Heart left ventricle (tissue), 16 donors: ENCODE measurements around the gene ANKRD45. TPM values are rescaled to one million over a fixed set of nuclear protein-coding genes. Genes with fewer than 3 reads are reported as not detected.

Experiments
- ATAC-seq, 4 donors: fragments of 200-7000 bp; cut with Tn5 transposase; one replicate each; pipeline ENCODE4 v1.9.1; 2020 to 2022; ENCODE audit warnings: moderate library complexity in 4 of 4, mild to moderate bottlenecking in 3 of 4, moderate number of reproducible peaks in 1 of 4
- DNase-seq, 5 donors: peaks; one replicate each; pipeline ENCODE4 v3.0.0-alpha.2; 2020
- H3K27ac ChIP-seq, 12 donors: fragments of 200-600 bp; sonication (generic) in 4 of 12; one replicate each; pipeline versions ENCODE4 v1.5.0 to v1.8.0; 2016 to 2022; ENCODE audit warnings: mild to moderate bottlenecking in 2 of 12
- H3K27me3 ChIP-seq, 9 donors: fragments of 200-600 bp; sonication (generic) in 2 of 9; one replicate each; pipeline versions ENCODE4 v1.5.1 to v1.8.0; 2016 to 2022; ENCODE audit warnings: mild to moderate bottlenecking in 3 of 9
- H3K36me3 ChIP-seq, 9 donors: fragments of 200-600 bp; sonication (generic) in 2 of 9; one replicate each; pipeline versions ENCODE4 v1.5.0 to v1.8.0; 2018 to 2022; ENCODE audit warnings: mild to moderate bottlenecking in 2 of 9
- H3K4me1 ChIP-seq, 12 donors: fragments of 200-600 bp; sonication (generic) in 4 of 12; one replicate each; pipeline versions ENCODE4 v1.5.0 to v1.8.0; 2016 to 2022; ENCODE audit warnings: mild to moderate bottlenecking in 3 of 12
- H3K4me3 ChIP-seq, 12 donors: fragments of 200-600 bp; sonication (generic) in 4 of 12; one replicate each; pipeline versions ENCODE4 v1.5.0 to v1.8.0; 2017 to 2022; ENCODE audit warnings: mild to moderate bottlenecking in 9 of 12, moderate library complexity in 4 of 12
- H3K9me3 ChIP-seq, 12 donors: fragments of 200-600 bp; sonication (generic) in 4 of 12; one replicate each; pipeline versions ENCODE4 v1.5.0 to v1.8.0; 2016 to 2022; ENCODE audit warnings: mild to moderate bottlenecking in 1 of 12
- POLR2A ChIP-seq, 2 donors: fragments of 450-650 bp; IDR thresholded peaks; one replicate each; pipeline ENCODE4 v1.6.1; 2017; ENCODE audit warnings: antibody characterized with exemption in 2 of 2, mild to moderate bottlenecking in 2 of 2, moderate library complexity in 2 of 2
- WGBS, 4 donors: extraction: QIAGEN DNeasy Blood & Tissue Kit in 2 of 4; methylation state at CpG; one replicate each; pipeline versions ENCODE4 v1.1.5 to v1.1.7; 2013 to 2018; 5-methylcytosine and 5-hydroxymethylcytosine counted together
- intact Hi-C, 10 donors: fragments of 100-400 bp; cut with DNase I; formaldehyde crosslinking; loops; one replicate each; pipeline versions ENCODE4 v1.11.1 to v1.14.2; 2022
- long read RNA-seq, 3 donors: library from polyadenylated mRNA; unstranded; transcript quantifications; one replicate each; pipeline ENCODE4 v2.0.0, GENCODE V29; 2020 to 2021
- polyA plus RNA-seq, 2 donors: library from polyadenylated mRNA; stranded (reverse); fragments of 200-250 nt; gene quantifications; one replicate each; pipeline ENCODE4 v1.2.3, GENCODE V29; 2013
- total RNA-seq, 9 donors: library from RNA; depleted of rRNA in 2 of 9; stranded (reverse); fragments of >200 nt in 2 of 9; fragmentation: NEBNext Ultra II Directional in 3 of 9; extraction: Animal tissue kit (Norgen Biotek cat#: 25700) in 3 of 9; gene quantifications; one replicate each; pipeline versions ENCODE4 v1.1.0 to v1.2.4, GENCODE V29; 2016 to 2023
- TF ChIP-seq, protein P1 (sequence below), 12 donors: fragments of 200-600 bp; sonication (generic) in 4 of 12; IDR thresholded peaks; one replicate each; pipeline versions ENCODE4 v1.5.0 to v1.8.0; 2018 to 2022; ENCODE audit warnings: antibody characterized with exemption in 12 of 12, mild to moderate bottlenecking in 5 of 12
- donor health status: ischemic (EF 13 %, LVEDD 7.1; RV severe dilation, severe dysfunction).
- donor health status: healthy with polysubstance abuse.
- donor health status: DM: no; HTN: yes; CAD: no.
- donor health status: DM: no; HTN: no; CAD: no.
- donor health status: ischemic (EF 25% LVEDD 6.9; RV normal size, moderate dysfunction).
- donor health status: ischemic (EF 25% LVEDD 5.7; RV mildly dilated, moderate dysfunction).
- donor health status: healthy.
- donor health status: DM: yes; HTN: yes; CAD: no.
- donor health status: ischemic (EF 35%, LVEDD 5.7; RV mildly dilated, moderate dysfunction).
- donor health status: nonischemic (EF 11% LVEDD 7.7; RV severe dilation, severe dysfunction).
- donor health status: DM: yes; HTN: yes; CAD: no.
- donor health status: PGD.
- donor health status: ischemic (EF 29% LVEDD 5.4; RV normal size, mild dysfunction).
- donor health status: nonischemic (EF 23%, LVEDD 6.1; RV moderate dilation, normal function).

ANKRD45 gene, protein sequence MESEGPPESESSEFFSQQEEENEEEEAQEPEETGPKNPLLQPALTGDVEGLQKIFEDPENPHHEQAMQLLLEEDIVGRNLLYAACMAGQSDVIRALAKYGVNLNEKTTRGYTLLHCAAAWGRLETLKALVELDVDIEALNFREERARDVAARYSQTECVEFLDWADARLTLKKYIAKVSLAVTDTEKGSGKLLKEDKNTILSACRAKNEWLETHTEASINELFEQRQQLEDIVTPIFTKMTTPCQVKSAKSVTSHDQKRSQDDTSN
- under 1 TPM in 5 of 9 donors, not detected in 4; 0.18 to 0.27 (median 0.25) TPM for total RNA-seq
- not detected for polyA plus RNA-seq
- long read RNA-seq, donor 1, result 0 reads
- long read RNA-seq, donor 2, result 0 reads
- long read RNA-seq, donor 3, result 0 reads

DNA sequence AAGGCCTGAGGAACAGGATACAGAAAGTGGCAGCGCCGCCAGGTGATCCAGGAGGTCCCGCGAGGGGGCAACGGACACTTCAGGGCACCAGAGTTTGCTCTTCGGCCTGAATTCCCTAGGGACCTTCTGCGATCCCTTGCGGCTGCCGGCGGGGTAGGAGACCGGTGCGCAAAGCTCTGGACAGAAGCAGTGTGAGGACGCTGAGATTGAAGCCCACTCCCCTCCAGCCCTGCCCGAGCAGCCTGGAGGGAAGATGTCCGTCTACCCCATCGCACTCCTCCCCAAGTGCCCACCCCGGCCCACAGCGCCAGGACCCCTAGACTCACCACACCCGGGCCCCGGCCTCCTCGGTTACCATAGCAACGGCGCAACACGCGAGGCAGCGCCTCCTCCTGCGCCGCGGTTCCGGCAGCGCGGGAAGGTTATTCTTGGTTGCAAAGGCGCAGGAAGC lies at the start of gene ANKRD45:
Gene ANKRD45, minus strand, starts transcription at position 361 of the 451 bp plus-strand sequence. CDS start 10,433 bp downstream, outside the sequence.
- 2 to 3% (median 2%) methylated on average over 20 to 33 of the region's 33 CpGs for WGBS, 4 donors

DNA sequence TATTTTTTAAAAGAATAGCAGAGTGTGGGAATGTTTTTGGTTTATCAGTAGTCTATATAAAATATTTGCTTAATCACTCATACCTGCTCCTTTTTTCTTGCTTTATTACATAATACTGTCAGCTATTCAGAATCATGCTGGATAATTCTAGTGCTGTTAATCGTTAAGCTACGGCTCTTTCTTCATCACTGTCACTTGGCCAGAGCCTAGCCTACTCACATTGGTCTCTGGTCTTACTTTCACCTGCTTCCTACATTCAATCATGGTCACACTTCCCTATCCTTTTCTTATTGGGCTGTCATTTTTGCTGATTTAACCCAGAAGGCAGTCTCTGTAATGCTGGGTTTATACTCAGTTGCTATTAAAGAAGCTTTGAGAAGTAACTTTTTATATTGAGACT lies 47.6 kb upstream of the ANKRD45 start:
- WGBS, 4 donors, result 69 to 81% (median 79%) methylated on average over 2 of the region's 2 CpGs
- intact Hi-C loops, result loop anchor here in 7 of 10 donors (5.0 to 10.0 kb wide), 6 partner anchors 105 to 282 kb away; partner anchors contain the start of genes PRDX6 (in 3 of the 7), CENPL (in 2 of the 7), DARS2 (in 2 of the 7) and SLC9C2 (in 1 of the 7)

More for the DNA sequence above, at the start of gene ANKRD45:
- Histone ChIP-seq H3K4me3 (peak within 1 kb of the TSS; percentile 15 to 63 (median 47)), H3K9me3 (no peaks in the 10 kb centered on the region), H3K27ac (no peak within 1 kb of the TSS), H3K4me1 (peaks cover 0 to 12% (median 7%) of the 10 kb centered on the region in 12 donors), H3K27me3 (peaks cover 0 to 21% (median 6%) of the 10 kb centered on the region in 9 donors), H3K36me3 (no peaks in the 10 kb centered on the region)
- intact Hi-C loops, result no loop called here
- DNase-seq (peak; percentile 34 to 63 (median 44)), ATAC-seq (peak; percentile 32 to 69 (median 56))
- no peak for TF ChIP-seq POLR2A (IDR thresholded peaks at IDR 0.05)
- TF ChIP-seq, protein P1, sequence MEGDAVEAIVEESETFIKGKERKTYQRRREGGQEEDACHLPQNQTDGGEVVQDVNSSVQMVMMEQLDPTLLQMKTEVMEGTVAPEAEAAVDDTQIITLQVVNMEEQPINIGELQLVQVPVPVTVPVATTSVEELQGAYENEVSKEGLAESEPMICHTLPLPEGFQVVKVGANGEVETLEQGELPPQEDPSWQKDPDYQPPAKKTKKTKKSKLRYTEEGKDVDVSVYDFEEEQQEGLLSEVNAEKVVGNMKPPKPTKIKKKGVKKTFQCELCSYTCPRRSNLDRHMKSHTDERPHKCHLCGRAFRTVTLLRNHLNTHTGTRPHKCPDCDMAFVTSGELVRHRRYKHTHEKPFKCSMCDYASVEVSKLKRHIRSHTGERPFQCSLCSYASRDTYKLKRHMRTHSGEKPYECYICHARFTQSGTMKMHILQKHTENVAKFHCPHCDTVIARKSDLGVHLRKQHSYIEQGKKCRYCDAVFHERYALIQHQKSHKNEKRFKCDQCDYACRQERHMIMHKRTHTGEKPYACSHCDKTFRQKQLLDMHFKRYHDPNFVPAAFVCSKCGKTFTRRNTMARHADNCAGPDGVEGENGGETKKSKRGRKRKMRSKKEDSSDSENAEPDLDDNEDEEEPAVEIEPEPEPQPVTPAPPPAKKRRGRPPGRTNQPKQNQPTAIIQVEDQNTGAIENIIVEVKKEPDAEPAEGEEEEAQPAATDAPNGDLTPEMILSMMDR (IDR thresholded peaks at IDR 0.05), result peak in 1 of 12 donors; percentile 10

DNA sequence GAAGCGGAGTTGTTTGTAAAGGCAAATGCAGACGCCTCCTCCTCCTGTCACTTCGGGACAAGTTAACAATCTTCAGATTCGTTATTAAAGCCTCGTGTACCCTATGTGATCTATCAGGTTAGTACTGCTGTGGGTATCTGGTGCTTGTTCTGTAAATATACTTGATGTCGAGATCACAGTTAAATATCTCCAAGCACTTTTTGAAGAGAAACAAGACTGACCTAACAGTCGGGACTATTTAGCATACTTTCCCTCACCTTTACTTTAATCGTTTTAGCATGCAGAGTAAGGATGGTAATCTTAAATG lies 45.8 kb upstream of the ANKRD45 start:
- ATAC-seq (no peak), DNase-seq (no peak)
- intact Hi-C loops, result loop anchor here in 9 of 10 donors (2.0 to 10.0 kb wide), 8 partner anchors 107 to 285 kb away; partner anchors contain the start of genes PRDX6 (in 4 of the 9), CENPL (in 2 of the 9), DARS2 (in 2 of the 9) and SLC9C2 (in 1 of the 9)
- Histone ChIP-seq H3K4me1 (peaks cover 0 to 30% (median 19%) of the 10 kb centered on the region in 12 donors), H3K27me3 (peaks cover 0 to 10% (median 0%) of the 10 kb centered on the region in 9 donors), H3K27ac (peak overlapping the region; percentile 76 to 95 (median 90)), H3K36me3 (peaks cover 0 to 20% (median 0%) of the 10 kb centered on the region in 9 donors), H3K9me3 (no peaks in the 10 kb centered on the region), H3K4me3 (peak overlapping the region; percentile 73 to 95 (median 81))
- WGBS, 4 donors, result 0% methylated on average over 8 of the region's 8 CpGs
- TF ChIP-seq POLR2A (IDR thresholded peaks at IDR 0.05), result no peak
- TF ChIP-seq, protein P1 (IDR thresholded peaks at IDR 0.05), result no peak

More for the DNA sequence above, 47.6 kb upstream of the ANKRD45 start:
- Histone ChIP-seq H3K4me3 (no peak overlapping the region), H3K9me3 (no peaks in the 10 kb centered on the region), H3K27me3 (peaks cover 0 to 4% (median 0%) of the 10 kb centered on the region in 9 donors), H3K4me1 (peaks cover 0 to 30% (median 19%) of the 10 kb centered on the region in 12 donors), H3K36me3 (peaks cover 0 to 24% (median 0%) of the 10 kb centered on the region in 9 donors), H3K27ac (no peak overlapping the region)
- ATAC-seq (no peak), DNase-seq (no peak)
- no peak for TF ChIP-seq POLR2A (IDR thresholded peaks at IDR 0.05)
- TF ChIP-seq, protein P1 (IDR thresholded peaks at IDR 0.05), result no peak
